C1 segment of cervical spinal cord (tissue), 14 donors: ENCODE measurements around the gene ITGA11.

Experiments used
- DNase-seq, 14 donors: peaks; one replicate each; lab custom pipeline; 2025; lab: John Stamatoyannopoulos, UW

The ITGA11 gene

GRCh38 chr15:68311859-68312557 is 120.0 kb downstream of the ITGA11 start:
- DNase-seq: no peak

- no peak for DNase-seq
Measured at GRCh38 chr15:68311464-68311835, 120.5 kb downstream of the ITGA11 start.

- no peak for DNase-seq
Measured at GRCh38 chr15:68310804-68311463, 121.0 kb downstream of the ITGA11 start.

- peak in 1 of 14 donors; percentile 30 for DNase-seq
Measured at GRCh38 chr15:68310178-68310803, 121.7 kb downstream of the ITGA11 start.

GRCh38 chr15:68309024-68309423 is 122.9 kb downstream of the ITGA11 start:
- DNase-seq: no peak

- no peak for DNase-seq
Measured at GRCh38 chr15:68307131-68307928, 124.6 kb downstream of the ITGA11 start.

- no peak for DNase-seq
Measured at GRCh38 chr15:68305420-68305871, 126.5 kb downstream of the ITGA11 start.

- no peak for DNase-seq
Measured at GRCh38 chr15:68304589-68305337, 127.2 kb downstream of the ITGA11 start.

- DNase-seq: no peak
Measured at GRCh38 chr15:68303560-68304436, 128.2 kb downstream of the ITGA11 start.

- no peak for DNase-seq
Measured at GRCh38 chr15:68303134-68303533, 128.8 kb downstream of the ITGA11 start.

- DNase-seq: no peak
Measured at GRCh38 chr15:68302729-68303128, 129.2 kb downstream of the ITGA11 start.

- DNase-seq: no peak
Measured at GRCh38 chr15:68301301-68301700, 130.7 kb downstream of the ITGA11 start.

GRCh38 chr15:68300115-68300940 is 131.6 kb downstream of the ITGA11 start:
- no peak for DNase-seq

- peak in 1 of 14 donors; percentile 45 for DNase-seq
Measured at GRCh38 chr15:68299436-68299835, 132.5 kb downstream of the ITGA11 start.

- DNase-seq: no peak
Measured at GRCh38 chr15:68298882-68299381, 133.0 kb downstream of the ITGA11 start.

GRCh38 chr15:68298336-68298735 is 133.6 kb downstream of the ITGA11 start:
- DNase-seq: no peak

- DNase-seq: no peak
Measured at GRCh38 chr15:68295014-68295805, 136.8 kb downstream of the ITGA11 start.

- no peak for DNase-seq
Measured at GRCh38 chr15:68292967-68293366, 139.0 kb downstream of the ITGA11 start.
